ENCODE results near the gene SLC41A3.

DNA sequence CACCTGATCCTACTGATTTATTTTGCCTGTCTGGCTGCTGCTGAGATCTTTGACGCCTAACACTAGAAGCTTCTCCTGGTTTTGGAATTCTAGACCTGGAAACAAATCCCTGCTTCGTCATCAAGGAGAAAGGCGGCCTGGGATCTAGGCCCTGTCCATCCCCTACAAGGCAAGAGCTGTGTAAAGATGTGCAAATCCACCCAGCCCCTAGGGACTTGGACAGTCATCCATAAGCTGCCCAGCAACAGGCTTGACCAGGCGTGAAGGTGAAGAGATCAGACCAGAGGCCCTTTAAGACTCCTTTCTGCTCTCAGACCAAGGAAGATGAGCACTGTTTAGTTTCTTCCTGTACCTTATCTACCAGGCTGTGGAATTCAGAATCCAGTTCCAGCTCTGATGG, 32.2 kb downstream of the SLC41A3 start:
- TF ChIP-seq, protein P1, sequence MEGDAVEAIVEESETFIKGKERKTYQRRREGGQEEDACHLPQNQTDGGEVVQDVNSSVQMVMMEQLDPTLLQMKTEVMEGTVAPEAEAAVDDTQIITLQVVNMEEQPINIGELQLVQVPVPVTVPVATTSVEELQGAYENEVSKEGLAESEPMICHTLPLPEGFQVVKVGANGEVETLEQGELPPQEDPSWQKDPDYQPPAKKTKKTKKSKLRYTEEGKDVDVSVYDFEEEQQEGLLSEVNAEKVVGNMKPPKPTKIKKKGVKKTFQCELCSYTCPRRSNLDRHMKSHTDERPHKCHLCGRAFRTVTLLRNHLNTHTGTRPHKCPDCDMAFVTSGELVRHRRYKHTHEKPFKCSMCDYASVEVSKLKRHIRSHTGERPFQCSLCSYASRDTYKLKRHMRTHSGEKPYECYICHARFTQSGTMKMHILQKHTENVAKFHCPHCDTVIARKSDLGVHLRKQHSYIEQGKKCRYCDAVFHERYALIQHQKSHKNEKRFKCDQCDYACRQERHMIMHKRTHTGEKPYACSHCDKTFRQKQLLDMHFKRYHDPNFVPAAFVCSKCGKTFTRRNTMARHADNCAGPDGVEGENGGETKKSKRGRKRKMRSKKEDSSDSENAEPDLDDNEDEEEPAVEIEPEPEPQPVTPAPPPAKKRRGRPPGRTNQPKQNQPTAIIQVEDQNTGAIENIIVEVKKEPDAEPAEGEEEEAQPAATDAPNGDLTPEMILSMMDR (IDR thresholded peaks at IDR 0.05; ENCODE audit: low read length): no peak
- TF ChIP-seq EZH2 (optimal IDR thresholded peaks at IDR 0.05; ENCODE audit: low read depth, low read length) (no peak), EZH2phosphoT487 (IDR thresholded peaks at IDR 0.05; ENCODE audit: low read length) (no peak)
